Hematopoietic multipotent progenitor cell treated with erythropoietin and hydrocortisone succinate and interleukin-3 and kit ligand, for 4 days (in vitro differentiated cells): Measurements from ENCODE around the gene RNF175.
A peak's percentile ranks its signal among the peaks of the same experiment; 100 is the strongest.
"Not testable (repeated sequence)": the region's sequence is repeated elsewhere in the genome, so short reads cannot be mapped to it uniquely, and the experiment has no call there.

Experiments used
- DNase-seq: peaks from one replicate; pipeline ENCODE4 v3.0.0-alpha.2; 2015

RNF175 gene

GRCh38 chr4:153669838-153670237 lies 90.0 kb downstream of the RNF175 start:
- no peak for DNase-seq

GRCh38 chr4:153668647-153669046 lies 91.2 kb downstream of the RNF175 start:
- DNase-seq: no peak

GRCh38 chr4:153666505-153666904 lies 93.3 kb downstream of the RNF175 start:
- not testable (repeated sequence) for DNase-seq

- DNase-seq: no peak
Observed at GRCh38 chr4:153663667-153664066, 96.2 kb downstream of the RNF175 start.

GRCh38 chr4:153661908-153662307 lies 97.9 kb downstream of the RNF175 start:
- no peak for DNase-seq

- DNase-seq: peak; percentile 78
Observed at GRCh38 chr4:153661215-153661822, 98.5 kb downstream of the RNF175 start.
